CD14-positive monocyte (primary cell): Measurements from ENCODE around the gene MCCD1. TPM values are rescaled to one million over a fixed set of nuclear protein-coding genes. Genes with fewer than 3 reads are reported as not detected.

Experiments used
- DNase-seq, 3 donors: peaks; one replicate each; pipeline ENCODE4 v3.0.0-alpha.2; 2011 to 2022
- H2AFZ ChIP-seq: 2 replicates; pipeline ENCODE4 v1.6.0; 2012; ENCODE audit warnings: mild to moderate bottlenecking, low read depth, low read length, inconsistent platforms; ENCODE audit not compliant: insufficient read depth, poor library complexity, severe bottlenecking
- H3K27ac ChIP-seq, 2 donors: 1 replicate in 1 of 2; 2 replicates in 1 of 2; pipeline ENCODE4 v1.5.1; 2012 to 2013; ENCODE audit warnings: low read length in 2 of 2, control low read depth in 1 of 2, inconsistent platforms in 1 of 2, low read depth in 1 of 2, mild to moderate bottlenecking in 1 of 2
- H3K27me3 ChIP-seq, 2 donors: one replicate each; pipeline versions ENCODE4 v1.6.0 to v1.6.1; 2011 to 2013; ENCODE audit warnings: low read length in 2 of 2; ENCODE audit not compliant: control insufficient read depth in 2 of 2, insufficient read depth in 2 of 2
- H3K36me3 ChIP-seq, 2 donors: replicated peaks in 1 of 2; 1 replicate in 1 of 2; 2 replicates in 1 of 2; pipeline versions ENCODE4 v1.5.1 to v1.6.1; 2012 to 2013; ENCODE audit warnings: low read length in 2 of 2, control low read depth in 1 of 2, inconsistent platforms in 1 of 2, mild to moderate bottlenecking in 1 of 2; ENCODE audit not compliant: insufficient read depth in 2 of 2, control insufficient read depth in 1 of 2
- H3K4me1 ChIP-seq, 2 donors: 1 replicate in 1 of 2; 2 replicates in 1 of 2; pipeline versions ENCODE4 v1.5.1 to v1.6.1; 2012 to 2013; ENCODE audit warnings: low read length in 2 of 2, control low read depth in 1 of 2, inconsistent platforms in 1 of 2, mild to moderate bottlenecking in 1 of 2, moderate library complexity in 1 of 2; ENCODE audit not compliant: insufficient read depth in 2 of 2, control insufficient read depth in 1 of 2
- H3K4me2 ChIP-seq: replicated peaks from 2 replicates; pipeline ENCODE3; 2012; ENCODE audit warnings: low read length, moderate library complexity, mild to moderate bottlenecking; ENCODE audit not compliant: poor library complexity, severe bottlenecking; ENCODE audit errors: extremely low read depth
- H3K4me3 ChIP-seq, 3 experiments: fragments of 200-600 bp in 1 of 3; sonication (generic) in 1 of 3; replicated peaks in 1 of 3; 1 replicate in 2 of 3; 2 replicates in 1 of 3; pipeline ENCODE4 v1.5.1; 2011 to 2013; ENCODE audit warnings: low read length in 3 of 3, mild to moderate bottlenecking in 3 of 3, control low read depth in 2 of 3, low read depth in 2 of 3, inconsistent platforms in 1 of 3, moderate library complexity in 1 of 3
- H3K79me2 ChIP-seq: 2 replicates; pipeline ENCODE4 v1.6.0; 2012; ENCODE audit warnings: mild to moderate bottlenecking, control low read depth, inconsistent platforms, low read length, moderate library complexity; ENCODE audit not compliant: insufficient read depth
- H3K9ac ChIP-seq: 2 replicates; pipeline ENCODE4 v1.6.0; 2017; ENCODE audit warnings: low read length, mild to moderate bottlenecking; ENCODE audit not compliant: insufficient read depth, poor library complexity, severe bottlenecking
- H3K9me3 ChIP-seq, 2 donors: replicated peaks in 1 of 2; 1 replicate in 1 of 2; 2 replicates in 1 of 2; pipeline versions ENCODE4 v1.5.1 to v1.6.1; 2012 to 2013; ENCODE audit warnings: low read length in 2 of 2, control low read depth in 1 of 2; ENCODE audit not compliant: control insufficient read depth in 1 of 2, insufficient read depth in 1 of 2
- H4K20me1 ChIP-seq: 2 replicates; pipeline ENCODE4 v1.6.0; 2012; ENCODE audit warnings: mild to moderate bottlenecking, low read length, control low read depth, moderate library complexity; ENCODE audit not compliant: insufficient read depth
- H3K27ac Mint-ChIP-seq, 7 donors: one replicate each; pipeline ENCODE4 v1.8.0; 2020; ENCODE audit warnings: mild to moderate bottlenecking in 7 of 7, mixed read lengths in 7 of 7, moderate library complexity in 6 of 7, inconsistent platforms in 2 of 7
- H3K27me3 Mint-ChIP-seq, 3 donors: one replicate each; pipeline ENCODE4 v1.8.0; 2021 to 2022; ENCODE audit warnings: low read depth in 3 of 3, mild to moderate bottlenecking in 3 of 3, mixed read lengths in 3 of 3, moderate library complexity in 3 of 3, inconsistent platforms in 1 of 3
- H3K36me3 Mint-ChIP-seq, 2 donors: one replicate each; pipeline ENCODE4 v1.8.0; 2020; ENCODE audit warnings: mixed read lengths in 2 of 2, inconsistent platforms in 1 of 2, mild to moderate bottlenecking in 1 of 2
- H3K4me1 Mint-ChIP-seq: one replicate; pipeline ENCODE4 v1.8.0; 2020; ENCODE audit warnings: mild to moderate bottlenecking, mixed read lengths
- H3K4me3 Mint-ChIP-seq, 2 donors: one replicate each; pipeline ENCODE4 v1.8.0; 2020; ENCODE audit warnings: mild to moderate bottlenecking in 2 of 2, mixed read lengths in 2 of 2, moderate library complexity in 1 of 2
- H3K9me3 Mint-ChIP-seq, 7 donors: one replicate each; pipeline ENCODE4 v1.8.0; 2020 to 2022; ENCODE audit warnings: mixed read lengths in 7 of 7, mild to moderate bottlenecking in 6 of 7, moderate library complexity in 6 of 7, inconsistent platforms in 2 of 7
- WGBS: methylation state at CpG from one replicate; pipeline ENCODE4 v1.1.5; 2013; ENCODE audit warnings: missing lambda C conversion rate; ENCODE audit not compliant: insufficient coverage; 5-methylcytosine and 5-hydroxymethylcytosine counted together
- intact Hi-C, 2 donors: fragments of 100-400 bp; cut with micrococcal nuclease; formaldehyde crosslinking; loops; one replicate each; pipeline versions ENCODE4 v1.15.0 to v1.15.1; 2023
- polyA plus RNA-seq, 3 donors: library from polyadenylated mRNA; depleted of rRNA in 1 of 3; unstranded in 2 of 3; stranded (reverse) in 1 of 3; fragments of 300-500 nt in 2 of 3; fragments of >200 nt in 1 of 3; fragmentation: Illumina TruSeq in 2 of 3; gene quantifications; 1 replicate in 2 of 3; 2 replicates in 1 of 3; pipeline ENCODE4 v1.2.3, GENCODE V29; 2012 to 2021
- TF ChIP-seq, protein P1 (sequence below): fragments of 200-600 bp; IDR thresholded peaks from one replicate; pipeline ENCODE4 v1.8.0; 2022; ENCODE audit warnings: antibody characterized with exemption, mild to moderate bottlenecking

Gene MCCD1
- polyA plus RNA-seq, 3 donors = not detected

- TF ChIP-seq, protein P1, sequence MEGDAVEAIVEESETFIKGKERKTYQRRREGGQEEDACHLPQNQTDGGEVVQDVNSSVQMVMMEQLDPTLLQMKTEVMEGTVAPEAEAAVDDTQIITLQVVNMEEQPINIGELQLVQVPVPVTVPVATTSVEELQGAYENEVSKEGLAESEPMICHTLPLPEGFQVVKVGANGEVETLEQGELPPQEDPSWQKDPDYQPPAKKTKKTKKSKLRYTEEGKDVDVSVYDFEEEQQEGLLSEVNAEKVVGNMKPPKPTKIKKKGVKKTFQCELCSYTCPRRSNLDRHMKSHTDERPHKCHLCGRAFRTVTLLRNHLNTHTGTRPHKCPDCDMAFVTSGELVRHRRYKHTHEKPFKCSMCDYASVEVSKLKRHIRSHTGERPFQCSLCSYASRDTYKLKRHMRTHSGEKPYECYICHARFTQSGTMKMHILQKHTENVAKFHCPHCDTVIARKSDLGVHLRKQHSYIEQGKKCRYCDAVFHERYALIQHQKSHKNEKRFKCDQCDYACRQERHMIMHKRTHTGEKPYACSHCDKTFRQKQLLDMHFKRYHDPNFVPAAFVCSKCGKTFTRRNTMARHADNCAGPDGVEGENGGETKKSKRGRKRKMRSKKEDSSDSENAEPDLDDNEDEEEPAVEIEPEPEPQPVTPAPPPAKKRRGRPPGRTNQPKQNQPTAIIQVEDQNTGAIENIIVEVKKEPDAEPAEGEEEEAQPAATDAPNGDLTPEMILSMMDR = no peak
- Histone ChIP-seq H3K79me2 (peaks cover 29% of the 10 kb centered on the region), H3K27me3 (no peaks in the 10 kb centered on the region), H4K20me1 (peaks cover 29% of the 10 kb centered on the region), H3K9ac (no peak overlapping the region), H3K27ac (no peak overlapping the region), H2AFZ (no peak overlapping the region), H3K9me3 (no peaks in the 10 kb centered on the region), H3K4me3 (no peak overlapping the region), H3K4me1 (peaks cover 52 to 57% of the 10 kb centered on the region in 2 donors), H3K4me2 (no peak overlapping the region), H3K36me3 (peaks cover 15 to 19% of the 10 kb centered on the region in 2 donors)
- intact Hi-C loops = no loop called here
- DNase-seq = no peak
- Mint-ChIP-seq H3K4me3 (peak overlapping the region in 1 of 2 donors; percentile 32), H3K4me1 (peaks cover 69% of the 10 kb centered on the region), H3K9me3 (peaks cover 0 to 3% (median 0%) of the 10 kb centered on the region in 7 donors), H3K27me3 (peaks cover 1 to 5% (median 3%) of the 10 kb centered on the region in 3 donors), H3K27ac (peak overlapping the region in 3 of 7 donors; percentile 10 to 90 (median 83)), H3K36me3 (peaks cover 24 to 26% of the 10 kb centered on the region in 2 donors)
- WGBS = 99% methylated on average over 7 of the region's 9 CpGs
Observed at GRCh38 chr6:31573239-31574105, 44.7 kb downstream of the MCCD1 start.

GRCh38 chr6:31574106-31575061, 45.6 kb downstream of the MCCD1 start:
- Histone ChIP-seq H3K9me3 (no peaks in the 10 kb centered on the region), H3K36me3 (peaks cover 18 to 25% of the 10 kb centered on the region in 2 donors), H3K27ac (peak overlapping the region in 1 of 2 donors; percentile 88), H3K9ac (no peak overlapping the region), H3K4me3 (peak overlapping the region in 1 of 3 experiments; percentile 97), H3K79me2 (peaks cover 29% of the 10 kb centered on the region), H2AFZ (no peak overlapping the region), H3K27me3 (no peaks in the 10 kb centered on the region), H3K4me2 (peak overlapping the region; percentile 98), H4K20me1 (peaks cover 37% of the 10 kb centered on the region), H3K4me1 (peaks cover 44 to 57% of the 10 kb centered on the region in 2 donors)
- Mint-ChIP-seq H3K9me3 (peaks cover 0 to 3% (median 0%) of the 10 kb centered on the region in 7 donors), H3K36me3 (peaks cover 31 to 35% of the 10 kb centered on the region in 2 donors), H3K4me3 (no peak overlapping the region), H3K4me1 (peaks cover 69% of the 10 kb centered on the region), H3K27me3 (peaks cover 1 to 5% (median 3%) of the 10 kb centered on the region in 3 donors), H3K27ac (peak overlapping the region; percentile 91 to 98 (median 94))
- intact Hi-C loops = no loop called here
- 93% methylated on average over 13 of the region's 14 CpGs for WGBS
- DNase-seq = no peak
- TF ChIP-seq, protein P1 = no peak
